ENCODE results near the gene FUT2. TPM values are rescaled to one million over a fixed set of nuclear protein-coding genes. Genes with fewer than 3 reads are reported as not detected.
"Not testable (repeated sequence)": the region's sequence is repeated elsewhere in the genome, so short reads cannot be mapped to it uniquely, and the experiment has no call there.

Gene FUT2
- total RNA-seq, 1 experiment from 2014 or later, result not detected

GRCh38 chr19:48681127-48681470 is 14.7 kb upstream of the FUT2 start:
- H3K36me3 ChIP-seq, result no peaks in the 10 kb centered on the region
- no peaks in the 10 kb centered on the region for H3K27me3 ChIP-seq
- no peak overlapping the region for H3K4me3 ChIP-seq
- DNase-seq, result peak; percentile 46
- H3K9me3 ChIP-seq, result no peaks in the 10 kb centered on the region

DNA sequence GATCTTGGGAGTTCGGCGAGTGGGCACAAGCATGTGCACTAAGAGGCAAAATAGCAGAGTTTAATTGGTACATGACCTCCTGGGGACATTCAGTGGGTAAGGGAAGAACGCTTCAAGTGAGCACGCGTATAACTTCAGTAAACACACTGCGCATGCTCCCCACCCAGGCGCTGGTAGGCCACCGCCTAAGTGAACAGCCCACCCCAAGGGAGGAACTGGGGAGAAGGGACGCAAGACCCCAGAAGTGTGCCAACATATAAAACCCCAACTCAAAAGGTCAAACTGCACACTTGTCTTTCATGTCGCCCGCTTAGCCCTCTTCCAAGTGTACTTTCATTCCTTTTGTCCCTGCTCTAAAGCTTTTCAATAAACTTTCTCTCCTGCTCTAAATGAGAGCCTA is 12.4 kb upstream of the FUT2 start:
- Histone ChIP-seq H3K36me3 (no peaks in the 10 kb centered on the region), H3K4me3 (no peak overlapping the region), H3K9me3 (no peaks in the 10 kb centered on the region), H3K27me3 (no peaks in the 10 kb centered on the region)
- no peak for DNase-seq

- Histone ChIP-seq H3K27me3 (no peaks in the 10 kb centered on the region), H3K36me3 (no peaks in the 10 kb centered on the region), H3K4me3 (no peak overlapping the region), H3K9me3 (no peaks in the 10 kb centered on the region)
- DNase-seq, result no peak
Measured at GRCh38 chr19:48685583-48685982, 10.2 kb upstream of the FUT2 start.

DNA sequence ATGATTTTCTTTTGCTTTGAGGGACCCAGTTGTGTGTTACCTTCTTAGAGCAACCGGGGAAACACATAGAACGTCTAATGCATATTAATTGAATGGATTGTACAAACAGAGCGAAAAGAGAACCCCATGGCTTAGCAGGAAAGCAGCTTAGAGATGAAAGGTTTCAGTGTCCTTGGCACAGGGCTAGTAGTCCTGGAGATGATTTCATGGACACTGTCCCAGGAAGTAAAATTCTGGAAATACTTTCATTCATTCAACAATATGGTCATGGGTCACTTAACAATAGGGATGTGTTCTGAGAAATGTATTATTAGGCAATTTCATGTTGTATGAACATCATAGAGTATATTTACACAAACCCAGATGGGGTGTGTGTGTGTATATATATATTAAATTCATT is 9.7 kb upstream of the FUT2 start:
- no peak for DNase-seq
- Histone ChIP-seq H3K27me3 (no peaks in the 10 kb centered on the region), H3K36me3 (no peaks in the 10 kb centered on the region), H3K9me3 (no peaks in the 10 kb centered on the region), H3K4me3 (no peak overlapping the region)

DNA sequence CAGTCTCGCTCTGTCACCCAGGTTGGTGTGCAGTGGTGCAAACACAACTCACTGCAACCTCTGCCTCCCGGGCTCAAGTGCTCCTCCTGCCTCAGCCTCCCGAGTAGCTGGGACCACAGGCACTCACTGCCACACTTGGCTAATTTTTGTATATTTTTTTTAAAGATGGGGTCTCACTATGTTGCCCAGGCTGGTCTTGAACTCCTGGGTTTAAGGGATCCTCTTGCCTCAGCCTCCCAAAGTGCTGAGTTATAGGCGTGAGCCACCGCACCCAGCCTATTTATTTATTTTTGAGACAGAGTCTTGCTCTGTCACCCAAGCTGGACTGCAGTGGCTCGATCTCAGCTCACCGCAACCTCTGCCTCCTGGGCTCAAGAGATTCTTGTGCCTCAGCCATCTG is 9.1 kb upstream of the FUT2 start:
- not testable (repeated sequence) for H3K36me3 ChIP-seq, H3K4me3 ChIP-seq, H3K9me3 ChIP-seq, DNase-seq, H3K27me3 ChIP-seq

- no peak for DNase-seq
- Histone ChIP-seq H3K9me3 (no peaks in the 10 kb centered on the region), H3K27me3 (no peaks in the 10 kb centered on the region), H3K36me3 (no peaks in the 10 kb centered on the region), H3K4me3 (no peak overlapping the region)
Measured at GRCh38 chr19:48687776-48688175, 8.0 kb upstream of the FUT2 start.

DNA sequence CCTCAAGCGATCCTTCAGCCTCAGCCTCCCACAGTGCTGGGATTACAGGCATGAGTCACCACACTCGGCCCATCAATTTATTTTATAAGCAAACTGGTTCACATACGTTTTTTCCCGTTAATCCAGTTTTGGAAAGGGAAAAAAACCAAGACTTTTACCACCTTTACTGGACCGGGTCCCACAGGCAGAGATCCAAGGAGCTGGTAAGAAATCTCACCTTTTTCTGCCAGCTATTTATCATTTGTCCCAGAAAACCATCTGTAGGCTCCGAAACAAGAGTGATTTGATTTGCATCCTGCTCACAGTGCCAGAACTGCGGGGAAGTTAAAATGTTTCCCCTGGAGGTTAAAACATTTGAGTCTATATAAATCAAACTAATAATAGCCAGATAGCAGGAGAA is 6.3 kb upstream of the FUT2 start:
- Histone ChIP-seq H3K27me3 (no peaks in the 10 kb centered on the region), H3K36me3 (no peaks in the 10 kb centered on the region), H3K4me3 (no peak overlapping the region), H3K9me3 (no peaks in the 10 kb centered on the region)
- no peak for DNase-seq

- H3K36me3 ChIP-seq, DNase-seq, H3K4me3 ChIP-seq, H3K27me3 ChIP-seq, H3K9me3 ChIP-seq: not testable (repeated sequence)
Measured at GRCh38 chr19:48693629-48694028, 2.1 kb upstream of the FUT2 start.

DNA sequence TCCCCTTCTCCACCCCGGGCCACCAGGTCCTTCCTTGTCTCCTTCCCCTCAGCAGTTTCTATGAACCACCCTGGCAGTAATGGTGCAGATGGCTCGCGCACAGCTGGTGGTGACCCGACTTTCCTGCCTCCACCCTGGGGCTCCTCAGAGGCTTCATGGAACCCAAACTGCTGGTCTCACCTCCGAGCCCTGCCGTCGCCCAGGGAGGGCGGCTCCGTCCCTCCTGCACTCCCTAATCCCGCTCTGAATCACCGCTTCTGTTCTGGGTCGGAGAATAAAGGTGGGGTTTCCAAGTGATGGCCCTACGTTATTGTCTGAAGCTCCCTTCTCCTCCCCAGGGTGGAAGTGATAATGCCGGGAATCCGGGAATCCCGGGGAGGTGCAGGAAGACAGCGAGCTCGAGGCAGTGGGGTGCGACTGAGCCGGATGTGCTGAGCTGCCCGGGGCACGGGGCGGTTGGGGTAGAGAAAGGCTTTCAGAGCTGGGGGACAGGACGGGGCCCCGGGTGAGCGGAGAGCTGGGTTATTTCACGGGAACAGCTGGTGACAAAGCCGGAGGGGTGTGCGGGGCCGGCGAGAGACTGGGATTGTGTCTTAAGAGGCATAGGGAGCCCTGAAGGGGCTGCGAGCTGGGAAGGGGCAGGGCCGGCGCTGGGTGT is 711 bp downstream of the FUT2 start:
- Histone ChIP-seq H3K27me3 (no peaks in the 10 kb centered on the region), H3K9me3 (0 out of 2 replicates have a peak, but pooled peaks cover 2% of the 10 kb centered on the region), H3K36me3 (no peaks in the 10 kb centered on the region), H3K4me3 (no peak overlapping the region)
- DNase-seq, result no peak

GRCh38 chr19:48698046-48698445 is 2.3 kb downstream of the FUT2 start:
- H3K4me3 ChIP-seq, result no peak overlapping the region
- 0 out of 2 replicates have a peak, but pooled peaks cover 2% of the 10 kb centered on the region for H3K9me3 ChIP-seq
- DNase-seq, result peak; percentile 60
- H3K27me3 ChIP-seq, result no peaks in the 10 kb centered on the region
- no peaks in the 10 kb centered on the region for H3K36me3 ChIP-seq

- Histone ChIP-seq H3K9me3 (0 out of 2 replicates have a peak, but pooled peaks cover 2% of the 10 kb centered on the region), H3K36me3 (no peaks in the 10 kb centered on the region), H3K27me3 (no peaks in the 10 kb centered on the region), H3K4me3 (no peak overlapping the region)
- no peak for DNase-seq
Measured at GRCh38 chr19:48702701-48703100, 6.9 kb downstream of the FUT2 start.

GRCh38 chr19:48703316-48703715 is 7.5 kb downstream of the FUT2 start:
- Histone ChIP-seq H3K9me3 (0 out of 2 replicates have a peak, but pooled peaks cover 2% of the 10 kb centered on the region), H3K4me3 (no peak overlapping the region), H3K27me3 (no peaks in the 10 kb centered on the region), H3K36me3 (no peaks in the 10 kb centered on the region)
- DNase-seq, result no peak

GRCh38 chr19:48705431-48705830 is 9.7 kb downstream of the FUT2 start:
- no peak for DNase-seq
- Histone ChIP-seq H3K4me3 (no peak overlapping the region), H3K36me3 (no peaks in the 10 kb centered on the region), H3K9me3 (no peaks in the 10 kb centered on the region), H3K27me3 (no peaks in the 10 kb centered on the region)

GRCh38 chr19:48708471-48708870 is 12.7 kb downstream of the FUT2 start:
- H3K27me3 ChIP-seq, result no peaks in the 10 kb centered on the region
- no peaks in the 10 kb centered on the region for H3K9me3 ChIP-seq
- H3K36me3 ChIP-seq, result no peaks in the 10 kb centered on the region
- no peak overlapping the region for H3K4me3 ChIP-seq
- no peak for DNase-seq

DNA sequence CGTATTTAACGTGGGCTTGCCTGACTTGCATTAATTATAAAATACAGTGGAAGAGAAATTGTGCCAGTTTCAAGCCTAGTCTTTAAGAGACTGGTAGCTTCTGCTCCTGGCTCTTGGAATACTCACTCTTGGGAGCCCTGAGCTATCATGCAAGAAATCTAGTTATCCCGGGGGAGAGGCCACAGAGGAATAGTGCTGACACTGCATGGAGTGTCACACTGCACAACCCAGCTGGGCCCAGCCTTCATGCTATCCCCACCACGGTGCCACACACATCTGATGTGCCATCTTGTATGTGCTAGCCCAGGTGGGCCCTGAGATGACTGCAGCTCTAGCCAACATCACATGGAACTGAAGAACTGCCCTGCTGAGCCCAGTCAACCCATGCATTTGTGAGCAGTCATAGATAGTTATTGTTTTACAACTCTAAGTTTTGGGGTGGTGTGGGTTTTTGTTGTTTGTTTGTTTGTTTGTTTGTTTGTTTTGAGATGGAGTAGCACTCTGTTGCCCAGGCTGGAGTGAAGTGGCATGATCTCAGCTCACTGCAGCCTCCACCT is 15.4 kb downstream of the FUT2 start:
- no peaks in the 10 kb centered on the region for H3K27me3 ChIP-seq
- no peaks in the 10 kb centered on the region for H3K9me3 ChIP-seq
- H3K4me3 ChIP-seq, result no peak overlapping the region
- DNase-seq, result no peak
- H3K36me3 ChIP-seq, result no peaks in the 10 kb centered on the region

DNA sequence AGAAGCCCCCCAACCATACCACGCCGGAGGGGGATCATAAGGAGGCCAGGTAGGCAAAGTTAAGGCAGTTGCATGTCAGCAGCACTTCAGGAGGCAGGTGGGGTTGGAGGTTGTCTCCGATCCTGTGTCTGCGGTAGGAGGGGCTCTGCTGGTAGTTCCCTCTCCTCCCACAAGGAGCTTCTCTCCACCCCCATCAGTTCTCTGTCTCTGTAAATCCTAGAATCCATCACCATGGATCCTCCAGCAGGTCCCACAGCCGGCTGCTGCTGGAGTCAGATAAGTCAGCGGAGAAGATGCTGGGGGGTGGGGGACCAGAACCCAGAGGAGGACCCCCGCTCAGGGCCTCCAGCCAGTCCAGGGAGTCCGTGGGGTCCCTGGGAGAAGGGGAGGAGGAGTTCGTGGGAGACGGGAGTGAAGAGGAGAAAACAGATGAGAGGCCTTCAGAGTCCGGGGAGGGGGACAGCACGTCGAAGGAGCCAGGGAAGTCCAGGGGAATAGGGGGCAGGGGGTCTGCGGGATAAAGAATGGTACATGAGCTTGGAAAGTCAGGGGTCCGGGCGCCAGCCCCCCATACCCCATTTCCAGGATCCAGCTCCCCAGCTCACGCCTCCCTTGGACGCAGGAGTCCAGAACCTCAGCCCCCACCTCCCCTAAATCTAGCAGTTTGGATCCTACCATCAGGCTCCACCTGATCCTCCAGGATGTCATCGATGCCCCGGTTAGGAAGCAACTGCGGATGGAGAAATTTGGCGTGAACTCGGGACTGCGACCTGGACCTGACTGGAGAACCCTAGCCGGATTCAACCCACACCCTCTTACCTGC is 17.5 kb downstream of the FUT2 start:
- Histone ChIP-seq H3K36me3 (no peaks in the 10 kb centered on the region), H3K9me3 (no peaks in the 10 kb centered on the region), H3K4me3 (peak overlapping the region; percentile 64), H3K27me3 (no peaks in the 10 kb centered on the region)
- no peak for DNase-seq

GRCh38 chr19:48713864-48714755 is 18.3 kb downstream of the FUT2 start:
- no peaks in the 10 kb centered on the region for H3K9me3 ChIP-seq
- peak; percentile 99 for DNase-seq
- H3K27me3 ChIP-seq, result no peaks in the 10 kb centered on the region
- peak overlapping the region; percentile 64 for H3K4me3 ChIP-seq
- no peaks in the 10 kb centered on the region for H3K36me3 ChIP-seq
